T-cell (primary cell): Measurements from ENCODE around the gene GRIN3B. TPM values are rescaled to one million over a fixed set of nuclear protein-coding genes. Genes with fewer than 3 reads are reported as not detected.

Experiments used
- ATAC-seq, 4 experiments: fragments of 200-7000 bp in 3 of 4; fragments of 150-1000 bp in 1 of 4; cut with Tn5 transposase; replicated peaks in 1 of 4; 1 replicate in 3 of 4; 2 replicates in 1 of 4; pipeline ENCODE4 v1.10.0; 2021; ENCODE audit warnings: moderate library complexity in 3 of 4, mild to moderate bottlenecking in 2 of 4, moderate number of reproducible peaks in 1 of 4
- CTCF ChIA-PET, 2 donors: fragments of 300-600 bp; sonication (Branson Sonifier 250); formaldehyde crosslinking; loops; one replicate each; lab custom pipeline; 2022; ENCODE audit warnings: antibody characterized with exemption in 2 of 2; lab: Charles Lee
- POLR2A ChIA-PET, 2 donors: fragments of 300-600 bp; sonication (Branson Sonifier 250); formaldehyde crosslinking; loops; one replicate each; lab custom pipeline; 2022; ENCODE audit warnings: antibody characterized with exemption in 2 of 2; lab: Charles Lee
- DNase-seq, 35 experiments: peaks; one replicate each; pipeline versions ENCODE4 v3.0.0 to v3.0.0-alpha.2; 2013 to 2023
- H3K27ac ChIP-seq: one replicate; pipeline ENCODE4 v1.5.1; 2013; ENCODE audit warnings: low read length
- H3K27me3 ChIP-seq, 2 experiments: replicated peaks in 1 of 2; 1 replicate in 1 of 2; 2 replicates in 1 of 2; pipeline versions ENCODE4 v1.6.1 to v1.7.0; 2013; ENCODE audit warnings: low read length in 1 of 2, mixed read lengths in 1 of 2; ENCODE audit not compliant: control insufficient read depth in 2 of 2, insufficient read depth in 2 of 2; ENCODE audit errors: extremely low read depth in 1 of 2
- H3K36me3 ChIP-seq, 2 donors: 1 replicate in 1 of 2; 2 replicates in 1 of 2; pipeline versions ENCODE4 v1.6.1 to v1.7.0; 2013; ENCODE audit warnings: low read length in 1 of 2; ENCODE audit not compliant: control insufficient read depth in 2 of 2, insufficient read depth in 1 of 2; ENCODE audit errors: extremely low read depth in 1 of 2
- H3K4me1 ChIP-seq, 2 experiments: 1 replicate in 1 of 2; 2 replicates in 1 of 2; pipeline versions ENCODE4 v1.6.1 to v1.7.0; 2013; ENCODE audit warnings: low read length in 2 of 2, mixed read lengths in 1 of 2; ENCODE audit not compliant: insufficient read depth in 2 of 2, control insufficient read depth in 1 of 2; ENCODE audit errors: extremely low read depth in 1 of 2
- H3K4me3 ChIP-seq, 2 donors: 1 replicate in 1 of 2; 2 replicates in 1 of 2; pipeline versions ENCODE4 v1.5.1 to v1.7.0; 2013; ENCODE audit warnings: mild to moderate bottlenecking in 2 of 2, low read length in 1 of 2, moderate library complexity in 1 of 2; ENCODE audit not compliant: control insufficient read depth in 1 of 2; ENCODE audit errors: extremely low read depth in 1 of 2
- H3K9me3 ChIP-seq: 2 replicates; pipeline ENCODE4 v1.7.0; 2013
- H3K27ac Mint-ChIP-seq, 2 donors: one replicate each; pipeline ENCODE4 v1.8.0; 2020 to 2021; ENCODE audit warnings: mild to moderate bottlenecking in 2 of 2, mixed read lengths in 2 of 2
- H3K27me3 Mint-ChIP-seq, 2 donors: one replicate each; pipeline ENCODE4 v1.8.0; 2021 to 2022; ENCODE audit warnings: mixed read lengths in 2 of 2
- H3K36me3 Mint-ChIP-seq: one replicate; pipeline ENCODE4 v1.8.0; 2021; ENCODE audit warnings: mixed read lengths
- H3K4me1 Mint-ChIP-seq, 3 donors: one replicate each; pipeline ENCODE4 v1.8.0; 2020 to 2022; ENCODE audit warnings: mixed read lengths in 3 of 3, mild to moderate bottlenecking in 1 of 3
- H3K4me3 Mint-ChIP-seq, 3 donors: one replicate each; pipeline ENCODE4 v1.8.0; 2020 to 2022; ENCODE audit warnings: mild to moderate bottlenecking in 3 of 3, mixed read lengths in 3 of 3, moderate library complexity in 3 of 3
- H3K9me3 Mint-ChIP-seq, 3 donors: one replicate each; pipeline ENCODE4 v1.8.0; 2020 to 2022; ENCODE audit warnings: mixed read lengths in 3 of 3
- WGBS: methylation state at CpG from one replicate; pipeline ENCODE4 v1.1.5; 2013; ENCODE audit warnings: missing lambda C conversion rate; ENCODE audit not compliant: insufficient coverage; 5-methylcytosine and 5-hydroxymethylcytosine counted together
- total RNA-seq, 35 experiments: library from RNA in 6 of 35; stranded (reverse) in 6 of 35; fragments of 120-200 nt in 1 of 35; gene quantifications; one replicate each; pipeline versions ENCODE4 v1.2.1 to v1.2.4 and lab custom pipeline; 2013 to 2026

Gene GRIN3B
- total RNA-seq, 5 donors from 2014 or later (not counting 1 experiment from before 2014, with no cell fraction given), result 0.07 to 0.44 (median 0.09) TPM; not detected in 2

DNA sequence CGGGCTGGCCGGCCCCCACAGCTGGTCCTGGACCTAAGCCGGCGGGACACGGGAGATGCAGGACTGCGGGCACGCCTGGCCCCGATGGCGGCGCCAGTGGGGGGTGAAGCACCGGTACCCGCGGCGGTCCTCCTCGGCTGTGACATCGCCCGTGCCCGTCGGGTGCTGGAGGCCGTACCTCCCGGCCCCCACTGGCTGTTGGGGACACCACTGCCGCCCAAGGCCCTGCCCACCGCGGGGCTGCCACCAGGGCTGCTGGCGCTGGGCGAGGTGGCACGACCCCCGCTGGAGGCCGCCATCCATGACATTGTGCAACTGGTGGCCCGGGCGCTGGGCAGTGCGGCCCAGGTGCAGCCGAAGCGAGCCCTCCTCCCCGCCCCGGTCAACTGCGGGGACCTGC, 3.1 kb downstream of the GRIN3B start:
- CTCF ChIA-PET, result interaction anchor here in 1 of 2 donors (0.7 kb wide), 1 partner anchor 90 kb away, joined by 5 read pairs; no protein-coding TSS in a partner anchor
- DNase-seq (no peak), ATAC-seq (no peak)
- Mint-ChIP-seq H3K27ac (no peak overlapping the region), H3K36me3 (no peaks in the 10 kb centered on the region), H3K4me1 (peaks cover 5 to 9% (median 9%) of the 10 kb centered on the region in 3 donors), H3K4me3 (no peak overlapping the region), H3K27me3 (peaks cover 12 to 23% of the 10 kb centered on the region in 2 donors), H3K9me3 (no peaks in the 10 kb centered on the region)
- 86% methylated on average over 37 of the region's 37 CpGs for WGBS
- H3K36me3 ChIP-seq, result no peaks in the 10 kb centered on the region
- no peak overlapping the region for H3K4me3 ChIP-seq
- H3K4me1 ChIP-seq, result peaks cover 0 to 18% of the 10 kb centered on the region in 2 experiments
- H3K27me3 ChIP-seq, result peaks cover 4 to 47% of the 10 kb centered on the region in 2 experiments
- no peaks in the 10 kb centered on the region for H3K9me3 ChIP-seq
- POLR2A ChIA-PET, result no interaction called here
- no peak overlapping the region for H3K27ac ChIP-seq

DNA sequence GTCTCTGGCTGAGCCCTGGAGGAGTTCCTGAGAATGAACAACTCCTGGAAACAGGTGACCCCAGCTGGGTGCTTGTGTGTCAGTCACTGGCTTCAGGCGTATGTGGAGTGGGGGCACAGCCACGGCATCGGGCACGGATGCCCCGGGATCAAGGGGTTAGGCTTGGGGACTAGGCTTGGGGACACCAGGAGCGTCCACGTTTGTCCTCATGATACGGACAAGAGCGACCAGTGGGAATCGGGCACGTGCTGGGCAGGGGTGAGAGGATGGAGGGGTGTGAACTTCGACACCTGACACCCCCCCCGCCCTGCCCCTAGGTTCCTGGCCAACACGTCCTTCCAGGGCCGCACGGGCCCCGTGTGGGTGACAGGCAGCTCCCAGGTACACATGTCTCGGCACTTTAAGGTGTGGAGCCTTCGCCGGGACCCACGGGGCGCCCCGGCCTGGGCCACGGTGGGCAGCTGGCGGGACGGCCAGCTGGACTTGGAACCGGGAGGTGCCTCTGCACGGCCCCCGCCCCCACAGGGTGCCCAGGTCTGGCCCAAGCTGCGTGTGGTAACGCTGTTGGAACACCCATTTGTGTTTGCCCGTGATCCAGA, 4.1 kb downstream of the GRIN3B start:
- 79% methylated on average over 28 of the region's 32 CpGs for WGBS
- Mint-ChIP-seq H3K9me3 (no peaks in the 10 kb centered on the region), H3K27me3 (peaks cover 5 to 15% of the 10 kb centered on the region in 2 donors), H3K36me3 (no peaks in the 10 kb centered on the region), H3K27ac (no peak overlapping the region), H3K4me1 (peaks cover 4 to 5% (median 5%) of the 10 kb centered on the region in 3 donors), H3K4me3 (no peak overlapping the region)
- H3K36me3 ChIP-seq, result peaks cover 0 to 3% of the 10 kb centered on the region in 2 donors
- ATAC-seq (no peak), DNase-seq (no peak)
- peaks cover 0 to 18% of the 10 kb centered on the region in 2 experiments for H3K4me1 ChIP-seq
- peaks cover 2 to 37% of the 10 kb centered on the region in 2 experiments for H3K27me3 ChIP-seq
- H3K4me3 ChIP-seq, result no peak overlapping the region
- POLR2A ChIA-PET, result no interaction called here
- no peak overlapping the region for H3K27ac ChIP-seq
- H3K9me3 ChIP-seq, result no peaks in the 10 kb centered on the region
- CTCF ChIA-PET, result interaction anchor here in 1 of 2 donors (0.7 kb wide), 1 partner anchor 15 kb away, joined by 3 read pairs; no protein-coding TSS in a partner anchor

DNA sequence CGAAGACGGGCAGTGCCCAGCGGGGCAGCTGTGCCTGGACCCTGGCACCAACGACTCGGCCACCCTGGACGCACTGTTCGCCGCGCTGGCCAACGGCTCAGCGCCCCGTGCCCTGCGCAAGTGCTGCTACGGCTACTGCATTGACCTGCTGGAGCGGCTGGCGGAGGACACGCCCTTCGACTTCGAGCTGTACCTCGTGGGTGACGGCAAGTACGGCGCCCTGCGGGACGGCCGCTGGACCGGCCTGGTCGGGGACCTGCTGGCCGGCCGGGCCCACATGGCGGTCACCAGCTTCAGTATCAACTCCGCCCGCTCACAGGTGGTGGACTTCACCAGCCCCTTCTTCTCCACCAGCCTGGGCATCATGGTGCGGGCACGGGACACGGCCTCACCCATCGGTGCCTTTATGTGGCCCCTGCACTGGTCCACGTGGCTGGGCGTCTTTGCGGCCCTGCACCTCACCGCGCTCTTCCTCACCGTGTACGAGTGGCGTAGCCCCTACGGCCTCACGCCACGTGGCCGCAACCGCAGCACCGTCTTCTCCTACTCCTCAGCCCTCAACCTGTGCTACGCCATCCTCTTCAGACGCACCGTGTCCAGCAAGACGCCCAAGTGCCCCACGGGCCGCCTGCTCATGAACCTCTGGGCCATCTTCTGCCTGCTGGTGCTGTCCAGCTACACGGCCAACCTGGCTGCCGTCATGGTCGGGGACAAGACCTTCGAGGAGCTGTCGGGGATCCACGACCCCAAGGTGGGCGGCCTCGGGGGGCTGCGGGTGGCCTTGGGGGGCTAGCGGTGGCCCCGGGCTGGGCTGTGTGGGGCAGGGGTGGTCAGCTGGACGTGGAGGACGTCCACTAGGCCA, 4.8 kb downstream of the GRIN3B start:
- WGBS, result 94% methylated on average over 55 of the region's 70 CpGs
- Histone ChIP-seq H3K27me3 (peaks cover 0 to 30% of the 10 kb centered on the region in 2 experiments), H3K9me3 (no peaks in the 10 kb centered on the region), H3K4me1 (peaks cover 0 to 16% of the 10 kb centered on the region in 2 experiments), H3K4me3 (no peak overlapping the region), H3K36me3 (peaks cover under 1 to 7% of the 10 kb centered on the region in 2 donors), H3K27ac (no peak overlapping the region)
- ATAC-seq, result no peak
- Mint-ChIP-seq H3K36me3 (no peaks in the 10 kb centered on the region), H3K4me3 (no peak overlapping the region), H3K9me3 (no peaks in the 10 kb centered on the region), H3K27ac (no peak overlapping the region), H3K27me3 (peaks cover 4 to 10% of the 10 kb centered on the region in 2 donors), H3K4me1 (peaks cover 4 to 5% (median 5%) of the 10 kb centered on the region in 3 donors)
- ChIA-PET CTCF (interaction anchor here in 1 of 2 donors (0.7 kb wide), 1 partner anchor 14 kb away, joined by 3 read pairs; no protein-coding TSS in a partner anchor), POLR2A (no interaction called here)
- DNase-seq, result no peak

DNA sequence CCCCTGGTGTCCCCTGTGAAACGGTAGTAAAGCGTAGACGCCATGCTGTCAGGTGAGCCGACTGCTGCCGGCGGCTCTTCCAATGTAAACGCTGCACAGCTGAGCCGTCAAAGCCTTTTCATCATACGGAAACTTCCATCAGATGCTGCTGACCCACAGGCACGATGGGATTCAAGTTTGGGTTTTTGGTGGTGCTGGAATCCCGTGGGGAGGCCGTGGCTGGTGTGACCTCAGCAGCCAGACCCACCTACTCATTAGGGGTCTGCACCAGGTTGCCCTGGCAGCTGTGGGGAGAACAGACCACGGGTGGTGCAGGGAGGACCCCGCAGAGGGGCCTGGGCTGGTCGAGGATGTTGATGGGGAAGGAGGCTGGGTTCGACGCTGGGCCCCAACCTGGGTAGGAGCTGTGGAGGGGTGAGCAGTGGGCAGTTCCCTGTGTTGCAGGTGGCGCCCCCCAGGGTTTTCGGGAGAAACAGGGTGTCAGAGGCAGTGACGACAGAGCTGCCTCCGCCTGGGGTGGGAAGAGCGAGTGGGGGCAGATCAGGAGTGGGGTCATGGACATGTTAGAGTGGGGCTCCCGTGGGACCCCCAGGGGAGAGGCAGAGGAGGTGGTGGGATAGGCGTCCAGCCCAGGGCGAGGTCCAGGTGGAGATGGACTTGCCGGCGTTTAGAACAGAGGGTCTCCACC, 6.6 kb downstream of the GRIN3B start:
- no peaks in the 10 kb centered on the region for H3K9me3 ChIP-seq
- peaks cover 0 to 17% of the 10 kb centered on the region in 2 experiments for H3K27me3 ChIP-seq
- no peak overlapping the region for H3K27ac ChIP-seq
- Mint-ChIP-seq H3K4me3 (no peak overlapping the region), H3K36me3 (no peaks in the 10 kb centered on the region), H3K4me1 (peaks cover 0 to 5% (median 0%) of the 10 kb centered on the region in 3 donors), H3K9me3 (no peaks in the 10 kb centered on the region), H3K27ac (no peak overlapping the region), H3K27me3 (peaks cover 4 to 5% of the 10 kb centered on the region in 2 donors)
- POLR2A ChIA-PET, result no interaction called here
- H3K36me3 ChIP-seq, result peaks cover 8 to 13% of the 10 kb centered on the region in 2 donors
- CTCF ChIA-PET, result no interaction called here
- no peak for DNase-seq
- peaks cover 0 to 2% of the 10 kb centered on the region in 2 experiments for H3K4me1 ChIP-seq
- no peak for ATAC-seq
- 87% methylated on average over 21 of the region's 27 CpGs for WGBS
- H3K4me3 ChIP-seq, result no peak overlapping the region

DNA sequence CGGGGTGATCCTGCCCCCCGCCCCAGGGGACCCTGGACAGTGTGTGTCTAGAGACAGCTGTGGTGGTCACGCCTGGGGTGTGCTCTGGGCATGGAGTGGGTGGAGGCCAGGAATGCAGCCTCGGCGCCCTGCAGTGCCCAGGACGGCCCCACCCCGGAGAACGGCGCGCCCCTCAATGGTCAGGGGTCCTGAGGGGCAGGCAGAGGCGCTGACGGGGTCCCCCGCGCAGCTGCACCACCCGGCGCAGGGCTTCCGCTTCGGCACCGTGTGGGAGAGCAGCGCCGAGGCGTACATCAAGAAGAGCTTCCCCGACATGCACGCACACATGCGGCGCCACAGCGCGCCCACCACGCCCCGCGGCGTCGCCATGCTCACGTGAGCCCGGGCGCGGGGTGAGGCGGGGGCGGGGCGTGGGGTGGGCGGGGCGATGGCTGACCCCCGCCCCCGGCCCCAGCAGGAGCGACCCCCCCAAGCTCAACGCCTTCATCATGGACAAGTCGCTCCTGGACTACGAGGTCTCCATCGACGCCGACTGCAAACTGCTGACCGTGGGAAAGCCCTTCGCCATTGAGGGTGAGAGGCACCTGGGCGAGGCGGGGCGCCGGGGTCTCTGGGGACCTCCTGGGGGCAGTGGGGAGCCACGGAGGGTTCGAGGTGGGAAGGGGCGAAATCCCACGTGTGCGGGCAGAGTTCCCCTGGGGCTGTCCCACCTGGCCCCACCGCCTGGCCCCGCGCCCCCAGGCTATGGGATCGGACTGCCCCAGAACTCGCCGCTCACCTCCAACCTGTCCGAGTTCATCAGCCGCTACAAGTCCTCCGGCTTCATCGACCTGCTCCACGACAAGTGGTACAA, 7.4 kb downstream of the GRIN3B start:
- DNase-seq (no peak), ATAC-seq (no peak)
- no peak overlapping the region for H3K27ac ChIP-seq
- no peak overlapping the region for H3K27ac Mint-ChIP-seq
- H3K36me3 Mint-ChIP-seq, result no peaks in the 10 kb centered on the region
- peaks cover 0 to 10% of the 10 kb centered on the region in 2 experiments for H3K27me3 ChIP-seq
- H3K9me3 ChIP-seq, result no peaks in the 10 kb centered on the region
- POLR2A ChIA-PET, result interaction anchor here in 1 of 2 donors (0.6 kb wide), 1 partner anchor 89 kb away, joined by 4 read pairs; no protein-coding TSS in a partner anchor
- peaks cover 1 to 2% of the 10 kb centered on the region in 2 donors for H3K27me3 Mint-ChIP-seq
- H3K9me3 Mint-ChIP-seq, result no peaks in the 10 kb centered on the region
- CTCF ChIA-PET, result no interaction called here
- H3K36me3 ChIP-seq, result peaks cover 13 to 16% of the 10 kb centered on the region in 2 donors
- H3K4me1 ChIP-seq, result no peaks in the 10 kb centered on the region
- H3K4me3 Mint-ChIP-seq, result no peak overlapping the region
- peaks cover 0 to 2% (median 0%) of the 10 kb centered on the region in 3 donors for H3K4me1 Mint-ChIP-seq
- 95% methylated on average over 59 of the region's 73 CpGs for WGBS
- no peak overlapping the region for H3K4me3 ChIP-seq
